Measurements from ENCODE around the gene CUX1. TPM values are rescaled to one million over a fixed set of nuclear protein-coding genes. Genes with fewer than 3 reads are reported as not detected.

CUX1 gene
- total RNA-seq, 1 donor from 2014 or later: 89.1 TPM

DNA sequence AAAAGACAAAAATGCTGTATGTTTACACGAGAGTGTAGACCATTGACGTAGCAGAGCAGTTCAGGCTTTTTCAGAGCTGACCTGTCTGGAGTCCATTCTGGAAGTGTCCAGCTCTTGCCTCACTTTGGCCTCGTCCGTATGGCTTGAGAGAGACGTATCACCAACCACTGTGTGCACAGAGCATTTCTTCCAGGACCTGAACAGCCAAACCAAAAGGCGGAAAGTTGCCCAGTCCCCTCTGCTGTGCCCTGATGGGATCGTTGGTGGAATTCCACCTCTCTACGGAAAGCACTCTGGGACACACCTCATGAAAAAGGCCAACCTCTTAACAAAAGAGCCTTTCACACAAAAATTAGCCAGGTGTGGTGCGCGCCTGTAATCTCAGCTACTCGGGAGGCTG, 284.5 kb downstream of the CUX1 start:
- Mint-ChIP-seq H3K36me3 (ENCODE audit: unreplicated experiment) (peaks cover 19% of the 10 kb centered on the region), H3K27me3 (ENCODE audit: unreplicated experiment) (no peaks in the 10 kb centered on the region), H3K4me3 (ENCODE audit: unreplicated experiment) (no peak overlapping the region), H3K4me1 (ENCODE audit: unreplicated experiment) (no peaks in the 10 kb centered on the region), H3K27ac (ENCODE audit: unreplicated experiment) (no peak overlapping the region), H3K9me3 (ENCODE audit: unreplicated experiment) (no peaks in the 10 kb centered on the region)
- TF ChIP-seq, protein P1, sequence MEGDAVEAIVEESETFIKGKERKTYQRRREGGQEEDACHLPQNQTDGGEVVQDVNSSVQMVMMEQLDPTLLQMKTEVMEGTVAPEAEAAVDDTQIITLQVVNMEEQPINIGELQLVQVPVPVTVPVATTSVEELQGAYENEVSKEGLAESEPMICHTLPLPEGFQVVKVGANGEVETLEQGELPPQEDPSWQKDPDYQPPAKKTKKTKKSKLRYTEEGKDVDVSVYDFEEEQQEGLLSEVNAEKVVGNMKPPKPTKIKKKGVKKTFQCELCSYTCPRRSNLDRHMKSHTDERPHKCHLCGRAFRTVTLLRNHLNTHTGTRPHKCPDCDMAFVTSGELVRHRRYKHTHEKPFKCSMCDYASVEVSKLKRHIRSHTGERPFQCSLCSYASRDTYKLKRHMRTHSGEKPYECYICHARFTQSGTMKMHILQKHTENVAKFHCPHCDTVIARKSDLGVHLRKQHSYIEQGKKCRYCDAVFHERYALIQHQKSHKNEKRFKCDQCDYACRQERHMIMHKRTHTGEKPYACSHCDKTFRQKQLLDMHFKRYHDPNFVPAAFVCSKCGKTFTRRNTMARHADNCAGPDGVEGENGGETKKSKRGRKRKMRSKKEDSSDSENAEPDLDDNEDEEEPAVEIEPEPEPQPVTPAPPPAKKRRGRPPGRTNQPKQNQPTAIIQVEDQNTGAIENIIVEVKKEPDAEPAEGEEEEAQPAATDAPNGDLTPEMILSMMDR (IDR thresholded peaks at IDR 0.05): no peak
- peak; percentile 54 for DNase-seq (ENCODE audit: extremely low spot score, unreplicated experiment)

DNA sequence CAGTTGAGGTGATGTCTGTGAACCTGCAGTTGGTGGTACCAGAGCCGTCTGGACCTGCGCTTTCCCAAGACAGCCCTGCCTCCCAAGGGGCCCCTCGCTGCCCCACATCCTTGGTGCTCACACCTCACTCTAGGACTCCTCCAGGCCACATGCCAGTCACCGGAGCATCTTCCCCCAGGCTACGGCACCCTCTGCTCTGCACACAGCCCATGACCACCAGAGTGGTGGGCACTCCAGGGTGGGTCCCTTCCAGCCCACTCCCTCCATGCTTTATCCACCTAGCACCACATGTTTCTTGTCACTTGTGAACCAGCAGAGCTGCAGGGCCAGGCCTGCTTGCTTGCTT, 285.6 kb downstream of the CUX1 start:
- H3K4me3 Mint-ChIP-seq (ENCODE audit: unreplicated experiment): no peak overlapping the region
- no peak overlapping the region for H3K27ac Mint-ChIP-seq (ENCODE audit: unreplicated experiment)
- no peaks in the 10 kb centered on the region for H3K27me3 Mint-ChIP-seq (ENCODE audit: unreplicated experiment)
- DNase-seq (ENCODE audit: extremely low spot score, unreplicated experiment): peak; percentile 83
- H3K4me1 Mint-ChIP-seq (ENCODE audit: unreplicated experiment): no peaks in the 10 kb centered on the region
- TF ChIP-seq, protein P1 (IDR thresholded peaks at IDR 0.05): no peak
- H3K36me3 Mint-ChIP-seq (ENCODE audit: unreplicated experiment): peaks cover 17% of the 10 kb centered on the region
- no peaks in the 10 kb centered on the region for H3K9me3 Mint-ChIP-seq (ENCODE audit: unreplicated experiment)

DNA sequence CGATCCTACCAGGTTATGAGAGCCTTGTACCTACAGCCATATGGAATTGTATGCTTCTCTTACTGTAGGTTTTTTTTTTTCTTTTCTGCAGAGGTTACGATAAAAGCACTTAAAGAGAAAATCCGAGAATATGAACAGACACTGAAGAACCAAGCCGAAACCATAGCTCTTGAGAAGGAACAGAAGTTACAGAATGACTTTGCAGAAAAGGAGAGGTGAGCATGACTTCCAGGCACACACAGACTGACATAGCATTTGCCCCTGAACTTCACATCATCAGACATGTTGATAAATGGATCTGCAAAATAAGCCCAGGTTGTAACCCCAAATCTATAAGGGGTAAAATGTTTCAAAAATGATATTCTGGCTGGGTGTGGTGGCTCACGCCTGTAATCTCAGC, 286.8 kb downstream of the CUX1 start:
- TF ChIP-seq, protein P1 (IDR thresholded peaks at IDR 0.05): no peak
- Mint-ChIP-seq H3K27me3 (ENCODE audit: unreplicated experiment) (no peaks in the 10 kb centered on the region), H3K9me3 (ENCODE audit: unreplicated experiment) (no peaks in the 10 kb centered on the region), H3K4me3 (ENCODE audit: unreplicated experiment) (no peak overlapping the region), H3K27ac (ENCODE audit: unreplicated experiment) (no peak overlapping the region), H3K36me3 (ENCODE audit: unreplicated experiment) (peaks cover 15% of the 10 kb centered on the region), H3K4me1 (ENCODE audit: unreplicated experiment) (no peaks in the 10 kb centered on the region)
- DNase-seq (ENCODE audit: extremely low spot score, unreplicated experiment): no peak

DNA sequence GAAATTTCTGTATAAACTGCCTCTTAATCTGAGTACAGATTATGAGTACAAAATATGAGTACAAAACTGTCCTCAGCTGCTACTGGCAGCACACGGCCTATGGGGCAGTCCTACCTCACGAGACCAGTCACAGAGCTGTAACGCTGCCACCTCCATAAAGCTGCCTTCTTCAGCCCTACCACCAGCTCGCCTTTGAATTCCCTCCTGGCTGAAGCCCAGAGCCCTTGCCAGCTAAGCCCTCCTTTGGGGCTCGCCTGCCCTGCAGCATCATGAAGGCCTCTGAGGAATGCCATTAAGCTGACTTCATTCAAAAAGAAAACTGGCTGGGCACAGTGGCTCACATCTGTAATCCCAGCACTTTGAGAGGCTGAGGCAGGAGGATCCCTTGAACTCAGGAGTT, 289.2 kb downstream of the CUX1 start:
- TF ChIP-seq, protein P1 (IDR thresholded peaks at IDR 0.05): no peak
- H3K27me3 Mint-ChIP-seq (ENCODE audit: unreplicated experiment): no peaks in the 10 kb centered on the region
- H3K36me3 Mint-ChIP-seq (ENCODE audit: unreplicated experiment): peaks cover 15% of the 10 kb centered on the region
- no peak for DNase-seq (ENCODE audit: extremely low spot score, unreplicated experiment)
- H3K27ac Mint-ChIP-seq (ENCODE audit: unreplicated experiment): no peak overlapping the region
- no peaks in the 10 kb centered on the region for H3K4me1 Mint-ChIP-seq (ENCODE audit: unreplicated experiment)
- no peaks in the 10 kb centered on the region for H3K9me3 Mint-ChIP-seq (ENCODE audit: unreplicated experiment)
- H3K4me3 Mint-ChIP-seq (ENCODE audit: unreplicated experiment): no peak overlapping the region

DNA sequence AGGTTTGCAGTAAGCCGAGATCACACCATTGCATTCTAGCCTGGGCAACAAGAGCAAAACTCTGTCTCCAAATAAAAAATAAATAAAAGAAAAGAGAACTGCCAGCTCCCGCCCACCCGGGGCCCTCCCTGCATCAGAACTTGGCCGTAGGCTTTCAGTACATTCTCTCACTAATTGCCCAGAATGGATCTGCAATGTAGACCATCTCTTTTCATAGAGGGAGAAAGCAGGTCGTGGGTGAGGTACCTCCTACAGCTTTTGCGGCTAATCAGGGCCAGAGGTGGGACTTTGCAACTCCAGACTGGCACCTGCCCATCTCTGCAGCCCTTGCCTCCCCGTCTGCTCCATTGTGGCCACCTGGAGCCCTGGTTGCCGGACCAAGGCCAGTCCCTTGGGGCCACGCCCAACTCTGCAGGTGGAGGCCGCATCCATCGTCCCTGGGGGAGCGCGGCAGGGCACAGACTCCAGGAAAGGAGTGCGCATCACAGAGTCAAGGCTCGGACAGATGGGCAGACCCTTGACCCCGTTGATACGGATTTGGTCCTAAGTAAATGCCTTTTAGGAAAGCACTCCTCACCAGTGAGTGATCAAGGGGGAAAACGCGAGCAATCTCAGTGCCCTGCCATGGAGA, 290.2 kb downstream of the CUX1 start:
- TF ChIP-seq, protein P1 (IDR thresholded peaks at IDR 0.05): no peak

More for the DNA sequence above, 290.2 kb downstream of the CUX1 start:
- Mint-ChIP-seq H3K4me1 (ENCODE audit: unreplicated experiment) (no peaks in the 10 kb centered on the region), H3K9me3 (ENCODE audit: unreplicated experiment) (no peaks in the 10 kb centered on the region), H3K4me3 (ENCODE audit: unreplicated experiment) (no peak overlapping the region), H3K27me3 (ENCODE audit: unreplicated experiment) (no peaks in the 10 kb centered on the region), H3K27ac (ENCODE audit: unreplicated experiment) (no peak overlapping the region), H3K36me3 (ENCODE audit: unreplicated experiment) (peaks cover 15% of the 10 kb centered on the region)
- no peak for DNase-seq (ENCODE audit: extremely low spot score, unreplicated experiment)
